Keratinocyte (primary cell): ENCODE data around the gene VTI1A.

ENCODE experiments used
- CTCF ChIP-seq, 3 experiments: IDR thresholded peaks in 1 of 3; conservative IDR thresholded peaks in 1 of 3; optimal IDR thresholded peaks in 1 of 3; 2 replicates in 2 of 3; 3 replicates in 1 of 3; pipeline versions ENCODE3 to v1.5.1; 2011; ENCODE audit warnings: low read length in 3 of 3, mild to moderate bottlenecking in 3 of 3, moderate library complexity in 2 of 3, control low read depth in 1 of 3, inconsistent platforms in 1 of 3; ENCODE audit not compliant: insufficient read depth in 2 of 3; ENCODE audit errors: extremely low read depth in 1 of 3
- EZH2 ChIP-seq: IDR thresholded peaks from one replicate; pipeline ENCODE4 v1.6.1; 2012; ENCODE audit warnings: inconsistent platforms, mild to moderate bottlenecking, low read length, moderate library complexity

DNA sequence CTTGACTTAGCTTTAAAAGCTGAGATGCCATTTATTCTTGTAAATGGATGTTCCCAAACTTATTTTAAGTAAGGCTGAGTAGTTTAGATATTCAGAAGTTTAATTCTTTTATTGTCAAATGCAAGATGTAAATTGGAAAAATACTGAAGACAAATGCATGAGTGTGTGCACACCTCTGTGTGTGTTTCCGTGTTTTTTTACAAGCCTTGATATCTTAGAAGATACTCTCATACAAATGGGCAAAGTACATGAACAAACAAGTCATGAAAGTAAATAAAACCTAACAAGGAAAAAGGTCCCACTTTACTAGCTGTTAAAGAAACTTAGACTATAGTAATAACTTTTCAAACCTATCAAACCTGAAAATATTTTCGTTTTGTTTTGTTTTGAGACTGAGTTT, 44.1 kb upstream of the VTI1A start:
- no peak for TF ChIP-seq CTCF (optimal IDR thresholded peaks at IDR 0.05 in 1 of 3, IDR thresholded peaks at IDR 0.05 in 1 of 3, conservative IDR thresholded peaks at IDR 0.05 in 1 of 3; ENCODE audit: extremely low read depth in 1 of 3, insufficient read depth in 2 of 3, low read length in 3 of 3)
- no peak for TF ChIP-seq EZH2
